IMR-90 (cell line): Measurements from ENCODE around the gene OSBPL9. TPM values are rescaled to one million over a fixed set of nuclear protein-coding genes. Genes with fewer than 3 reads are reported as not detected.

Source experiments
- ATAC-seq: fragments of 200-7000 bp; cut with Tn5 transposase; 2 replicates; pipeline ENCODE4 v1.9.1; 2020; ENCODE audit warnings: low read depth, mild to moderate bottlenecking, moderate library complexity
- BruUV-seq: library from RNA; stranded (reverse); fragments of 400-500 nt; replicated peaks from 2 replicates; lab custom pipeline; 2021; lab: Mats Ljungman, UMichigan
- CTCF ChIA-PET: fragments of 300-600 bp; formaldehyde crosslinking; extraction: SDS; loops from one replicate; lab custom pipeline; 2021; ENCODE audit warnings: antibody characterized with exemption; lab: Yijun Ruan, JAX
- POLR2A ChIA-PET: fragments of 300-600 bp; sonication (Branson Sonifier 250); formaldehyde crosslinking; loops from one replicate; lab custom pipeline; 2022; ENCODE audit warnings: antibody characterized with exemption; ENCODE audit not compliant: unreplicated experiment; lab: Charles Lee
- DNase-seq: peaks from one replicate; pipeline ENCODE4 v3.0.0; 2013
- H2AFZ ChIP-seq: replicated peaks from 2 replicates; pipeline ENCODE3; 2013; ENCODE audit warnings: low read length, mild to moderate bottlenecking; ENCODE audit not compliant: poor library complexity
- H2AK5ac ChIP-seq: 2 replicates; pipeline ENCODE4 v1.6.1; 2013; ENCODE audit warnings: low read depth, low read length, inconsistent platforms
- H2AK9ac ChIP-seq: replicated peaks from 2 replicates; pipeline ENCODE3; 2013; ENCODE audit warnings: mild to moderate bottlenecking, low read depth, low read length, moderate library complexity; ENCODE audit not compliant: poor library complexity
- H2BK120ac ChIP-seq: 2 replicates; pipeline ENCODE4 v1.6.1; 2013; ENCODE audit warnings: low read depth, low read length, inconsistent platforms
- H2BK15ac ChIP-seq: 3 replicates; pipeline ENCODE4 v1.6.1; 2013; ENCODE audit warnings: low read depth, low read length, inconsistent platforms
- H2BK20ac ChIP-seq: 2 replicates; pipeline ENCODE4 v1.6.1; 2013; ENCODE audit warnings: low read depth, mild to moderate bottlenecking, inconsistent platforms, low read length, moderate library complexity
- H2BK5ac ChIP-seq: 2 replicates; pipeline ENCODE4 v1.6.1; 2013; ENCODE audit warnings: mild to moderate bottlenecking, low read depth, low read length, inconsistent platforms; ENCODE audit not compliant: poor library complexity, severe bottlenecking
- H3K14ac ChIP-seq: replicated peaks from 2 replicates; pipeline ENCODE4 v1.6.1; 2013; ENCODE audit warnings: low read depth, low read length, inconsistent platforms
- H3K18ac ChIP-seq: 2 replicates; pipeline ENCODE4 v1.6.1; 2013; ENCODE audit warnings: low read depth, low read length, control low read depth
- H3K23ac ChIP-seq: 2 replicates; pipeline ENCODE4 v1.6.1; 2013; ENCODE audit warnings: low read depth, low read length, inconsistent platforms
- H3K27ac ChIP-seq: 2 replicates; pipeline ENCODE4 v1.5.1; 2013; ENCODE audit warnings: mild to moderate bottlenecking, control low read depth, low read length; ENCODE audit not compliant: insufficient read depth
- H3K27me3 ChIP-seq: 2 replicates; pipeline ENCODE4 v1.6.1; 2013; ENCODE audit warnings: low read length; ENCODE audit not compliant: control insufficient read depth, insufficient read depth
- H3K36me3 ChIP-seq: 2 replicates; pipeline ENCODE4 v1.6.1; 2013; ENCODE audit warnings: low read length, mixed read lengths; ENCODE audit not compliant: control insufficient read depth, insufficient read depth
- H3K4ac ChIP-seq: 2 replicates; pipeline ENCODE4 v1.6.1; 2013; ENCODE audit warnings: low read depth, low read length, inconsistent platforms
- H3K4me1 ChIP-seq: 2 replicates; pipeline ENCODE4 v1.6.1; 2013; ENCODE audit warnings: low read length, mixed read lengths; ENCODE audit not compliant: control insufficient read depth, insufficient read depth
- H3K4me2 ChIP-seq: 2 replicates; pipeline ENCODE4 v1.6.1; 2013; ENCODE audit warnings: low read depth, mild to moderate bottlenecking, control low read depth, low read length, moderate library complexity
- H3K4me3 ChIP-seq: 2 replicates; pipeline ENCODE4 v1.5.1; 2013; ENCODE audit warnings: low read depth, mild to moderate bottlenecking, control low read depth, low read length, moderate library complexity; ENCODE audit not compliant: insufficient read depth
- H3K56ac ChIP-seq: 2 replicates; pipeline ENCODE4 v1.6.1; 2013; ENCODE audit warnings: low read length, inconsistent platforms; ENCODE audit not compliant: insufficient read depth; ENCODE audit errors: extremely low read depth
- H3K79me1 ChIP-seq, 2 experiments: 2 replicates each; pipeline ENCODE4 v1.6.1; 2013; ENCODE audit warnings: low read length in 2 of 2, inconsistent platforms in 1 of 2, low read depth in 1 of 2
- H3K9ac ChIP-seq: 2 replicates; pipeline ENCODE4 v1.6.1; 2013; ENCODE audit warnings: low read depth, low read length, control low read depth
- H3K9me1 ChIP-seq: 2 replicates; pipeline ENCODE4 v1.6.1; 2013; ENCODE audit warnings: low read length, inconsistent platforms; ENCODE audit not compliant: insufficient read depth
- H3K9me3 ChIP-seq: 2 replicates; pipeline ENCODE4 v1.6.1; 2013; ENCODE audit warnings: low read length; ENCODE audit not compliant: control insufficient read depth, insufficient read depth
- H4K20me1 ChIP-seq: 2 replicates; pipeline ENCODE4 v1.6.1; 2013; ENCODE audit warnings: low read length, inconsistent platforms; ENCODE audit not compliant: insufficient read depth
- H4K5ac ChIP-seq: 2 replicates; pipeline ENCODE4 v1.6.1; 2013; ENCODE audit warnings: mild to moderate bottlenecking, low read depth, low read length, control low read depth
- H4K8ac ChIP-seq, 2 experiments: 2 replicates each; pipeline ENCODE4 v1.6.1; 2013; ENCODE audit warnings: low read depth in 2 of 2, low read length in 2 of 2, control low read depth in 1 of 2, inconsistent platforms in 1 of 2
- H4K91ac ChIP-seq: 2 replicates; pipeline ENCODE4 v1.6.1; 2013; ENCODE audit warnings: low read depth, low read length, inconsistent platforms; ENCODE audit not compliant: insufficient read depth
- BHLHE40 ChIP-seq: fragments of 150-350 bp; IDR thresholded peaks from 2 replicates; pipeline ENCODE4 v1.6.1; 2016; ENCODE audit warnings: mild to moderate bottlenecking, low read depth, low read length
- CEBPB ChIP-seq: IDR thresholded peaks from 2 replicates; pipeline ENCODE4 v1.6.1; 2012; ENCODE audit warnings: low read depth, low read length, improper control_type of control experiment
- CHD1 ChIP-seq: IDR thresholded peaks from 2 replicates; pipeline ENCODE4 v1.6.1; 2012; ENCODE audit warnings: low read depth, low read length, improper control_type of control experiment
- FOS ChIP-seq: fragments of 150-350 bp; IDR thresholded peaks from 2 replicates; pipeline ENCODE4 v1.6.1; 2016; ENCODE audit warnings: low read depth, low read length
- MAFK ChIP-seq: IDR thresholded peaks from 2 replicates; pipeline ENCODE4 v1.6.1; 2012; ENCODE audit warnings: low read depth, low read length, improper control_type of control experiment
- MXI1 ChIP-seq: IDR thresholded peaks from 2 replicates; pipeline ENCODE4 v1.6.1; 2012; ENCODE audit warnings: low read depth, mild to moderate bottlenecking, low read length, moderate library complexity, borderline replicate concordance
- NFE2L2 ChIP-seq: fragments of 150-350 bp; IDR thresholded peaks from 2 replicates; pipeline ENCODE4 v1.6.1; 2016; ENCODE audit warnings: low read depth, mild to moderate bottlenecking, low read length
- POLR2A ChIP-seq: IDR thresholded peaks from 2 replicates; pipeline ENCODE4 v1.6.1; 2012; ENCODE audit warnings: mild to moderate bottlenecking, low read depth, low read length
- SMC3 ChIP-seq: fragments of 150-350 bp; IDR thresholded peaks from 2 replicates; pipeline ENCODE4 v1.6.1; 2016; ENCODE audit warnings: low read depth, mild to moderate bottlenecking, antibody characterized with exemption, low read length, moderate library complexity
- WGBS, 2 experiments: methylation state at CpG; one replicate each; pipeline versions ENCODE4 v1.1.5 to v1.1.7; 2013; ENCODE audit warnings: missing lambda C conversion rate in 2 of 2; ENCODE audit not compliant: insufficient read length in 1 of 2; ENCODE audit errors: extremely low coverage in 2 of 2; 5-methylcytosine and 5-hydroxymethylcytosine counted together
- dilution Hi-C: fragments of 300-500 bp; cut with HindIII; formaldehyde crosslinking; loops from one replicate; pipeline ENCODE4 v1.14.3; 2018; ENCODE audit warnings: low sequenced_read_pairs; ENCODE audit not compliant: unreplicated experiment
- in situ Hi-C: fragments of 300-500 bp; cut with MboI; formaldehyde crosslinking; loops from 3 replicates; pipeline ENCODE4 v1.14.3; 2019; ENCODE audit warnings: low sequenced_read_pairs, inconsistent platforms, mixed read lengths
- intact Hi-C: fragments of 100-400 bp; cut with micrococcal nuclease; formaldehyde crosslinking; loops from 2 replicates; pipeline ENCODE4 v1.10.0; 2022
- polyA plus RNA-seq, 3 experiments: library from polyadenylated mRNA; depleted of rRNA; stranded (reverse); fragments of >200 nt; gene quantifications; 2 replicates each; pipeline ENCODE4 v1.2.3, GENCODE V29; 2012; ENCODE audit warnings: low replicate concordance in 1 of 3
- total RNA-seq: library from RNA; depleted of rRNA; stranded (reverse); fragments of >200 nt; gene quantifications from 2 replicates; pipeline ENCODE4 v1.2.3, GENCODE V29; 2012

The OSBPL9 gene
- total and polyA plus RNA-seq, 2 of the 4 experiments (the other 2 are of a cell fraction) = 51.4 to 127 TPM

GRCh38 chr1:51791888-51792287, 175.0 kb downstream of the OSBPL9 start:
- Histone ChIP-seq H3K9me1 (peaks cover 5% of the 10 kb centered on the region), H3K36me3 (peaks cover 56% of the 10 kb centered on the region), H3K27ac (no peak overlapping the region), H3K4me2 (no peak overlapping the region), H4K91ac (no peak overlapping the region), H3K23ac (no peak overlapping the region), H3K4ac (no peak overlapping the region), H3K4me1 (no peaks in the 10 kb centered on the region), H3K79me1 (peaks cover 0 to 12% of the 10 kb centered on the region in 2 experiments), H4K5ac (no peak overlapping the region), H2AK5ac (no peak overlapping the region), H2BK5ac (no peak overlapping the region), H3K18ac (no peak overlapping the region), H3K4me3 (no peak overlapping the region), H2AK9ac (no peak overlapping the region), H4K20me1 (peaks cover 5% of the 10 kb centered on the region; the same call in 1 of the 2 replicates), H2BK15ac (no peak overlapping the region), H2BK120ac (no peak overlapping the region), H3K14ac (no peak overlapping the region), H3K56ac (no peak overlapping the region), H3K9me3 (no peaks in the 10 kb centered on the region), H3K27me3 (no peaks in the 10 kb centered on the region), H2AFZ (no peak overlapping the region), H2BK20ac (no peak overlapping the region), H4K8ac (no peak overlapping the region), H3K9ac (no peak overlapping the region)
- ChIA-PET CTCF (no interaction called here), POLR2A (no interaction called here)
- DNase-seq (no peak), ATAC-seq (no peak)
- in situ Hi-C loops = no loop called here
- intact Hi-C loops = loop anchor here (5.0 kb wide), 1 partner anchor 210 kb away; no protein-coding TSS in a partner anchor
- no peak for TF ChIP-seq BHLHE40
- no peak for TF ChIP-seq CHD1
- TF ChIP-seq SMC3 = no peak
- TF ChIP-seq MXI1 = no peak
- no peak for TF ChIP-seq FOS
- TF ChIP-seq NFE2L2 = no peak
- TF ChIP-seq MAFK = no peak
- TF ChIP-seq POLR2A = no peak
- TF ChIP-seq CEBPB = no peak
- dilution Hi-C loops = no loop called here
- no TSS peak for BruUV-seq
- no CpG with 5 or more reads among the region's 1 CpG for WGBS, 2 experiments
